Skeletal muscle tissue (tissue), 4 donors: ENCODE measurements around the gene C17orf78. TPM values are rescaled to one million over a fixed set of nuclear protein-coding genes. Genes with fewer than 3 reads are reported as not detected.
A peak's percentile ranks its signal among the peaks of the same experiment; 100 is the strongest.

ENCODE experiments used
- H3K27ac ChIP-seq: one replicate; pipeline ENCODE4 v1.7.0; 2013; ENCODE audit warnings: mild to moderate bottlenecking, low read depth, low read length, inconsistent platforms
- H3K27me3 ChIP-seq, 3 donors: one replicate each; pipeline ENCODE4 v1.7.0; 2013; ENCODE audit warnings: low read length in 3 of 3; ENCODE audit not compliant: control insufficient read depth in 3 of 3, insufficient read depth in 3 of 3
- H3K36me3 ChIP-seq, 3 donors: one replicate each; pipeline ENCODE4 v1.7.0; 2013; ENCODE audit warnings: low read length in 3 of 3; ENCODE audit not compliant: control insufficient read depth in 3 of 3, insufficient read depth in 3 of 3
- H3K4me1 ChIP-seq, 3 donors: one replicate each; pipeline ENCODE4 v1.7.0; 2013; ENCODE audit warnings: low read length in 3 of 3, mild to moderate bottlenecking in 3 of 3; ENCODE audit not compliant: control insufficient read depth in 3 of 3, insufficient read depth in 3 of 3
- H3K4me3 ChIP-seq, 3 donors: one replicate each; pipeline ENCODE4 v1.7.0; 2013; ENCODE audit warnings: low read length in 3 of 3
- H3K9ac ChIP-seq, 3 donors: one replicate each; pipeline ENCODE4 v1.7.0; 2013; ENCODE audit warnings: low read length in 3 of 3, mild to moderate bottlenecking in 3 of 3, moderate library complexity in 2 of 3, low read depth in 1 of 3
- H3K9me3 ChIP-seq, 3 donors: one replicate each; pipeline ENCODE4 v1.7.0; 2013; ENCODE audit warnings: low read length in 3 of 3; ENCODE audit not compliant: control insufficient read depth in 3 of 3
- total RNA-seq: library from RNA; depleted of rRNA; stranded (reverse); fragments of >200 nt; gene quantifications from one replicate; pipeline ENCODE4 v1.2.3, GENCODE V29; 2014
- donor health status: Osteomylitis.

C17orf78 gene
- total RNA-seq, 1 donor from 2014 or later, result not detected

DNA sequence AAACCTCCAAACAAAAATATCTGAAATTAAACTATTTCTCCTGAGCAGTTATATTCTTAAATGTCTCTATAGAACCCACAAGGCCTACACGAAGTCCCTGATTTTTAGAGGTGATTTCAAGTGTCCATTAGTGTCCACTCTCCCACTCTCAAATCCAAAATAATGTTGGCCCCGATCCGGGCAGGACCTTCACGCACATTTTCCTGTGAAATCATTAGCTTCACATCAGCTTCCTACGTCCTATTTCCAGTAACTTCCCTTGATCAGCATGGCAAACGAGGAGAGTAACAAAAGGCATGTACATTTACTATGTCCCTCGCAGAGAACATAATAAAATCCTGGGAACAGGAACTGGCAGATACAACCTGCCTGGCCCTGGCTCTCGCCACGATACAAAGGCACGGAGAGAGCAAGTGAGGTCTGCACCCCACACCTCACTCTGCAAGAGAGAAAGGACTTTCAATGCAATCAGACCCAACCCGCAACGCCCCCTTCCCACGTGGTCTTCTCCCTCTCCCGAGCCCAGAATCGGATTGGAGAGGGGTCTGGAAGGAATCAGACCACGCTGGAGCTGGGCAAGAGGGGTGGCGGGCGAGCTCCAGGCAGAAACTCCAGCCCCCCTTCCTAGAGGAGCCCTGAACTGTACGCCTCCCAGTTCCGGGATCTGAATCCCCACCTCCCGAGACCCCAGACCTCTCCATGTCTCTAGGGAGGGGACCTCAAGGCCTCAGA is 17.5 kb upstream of the C17orf78 start:
- Histone ChIP-seq H3K4me3 (peak overlapping the region; percentile 72 to 85 (median 82)), H3K27me3 (no peaks in the 10 kb centered on the region), H3K36me3 (peaks cover 0 to 3% (median 2%) of the 10 kb centered on the region in 3 donors), H3K9ac (peak overlapping the region; percentile 85 to 96 (median 89)), H3K9me3 (no peaks in the 10 kb centered on the region), H3K27ac (peak overlapping the region; percentile 92), H3K4me1 (peaks cover 12 to 22% (median 17%) of the 10 kb centered on the region in 3 donors)

DNA sequence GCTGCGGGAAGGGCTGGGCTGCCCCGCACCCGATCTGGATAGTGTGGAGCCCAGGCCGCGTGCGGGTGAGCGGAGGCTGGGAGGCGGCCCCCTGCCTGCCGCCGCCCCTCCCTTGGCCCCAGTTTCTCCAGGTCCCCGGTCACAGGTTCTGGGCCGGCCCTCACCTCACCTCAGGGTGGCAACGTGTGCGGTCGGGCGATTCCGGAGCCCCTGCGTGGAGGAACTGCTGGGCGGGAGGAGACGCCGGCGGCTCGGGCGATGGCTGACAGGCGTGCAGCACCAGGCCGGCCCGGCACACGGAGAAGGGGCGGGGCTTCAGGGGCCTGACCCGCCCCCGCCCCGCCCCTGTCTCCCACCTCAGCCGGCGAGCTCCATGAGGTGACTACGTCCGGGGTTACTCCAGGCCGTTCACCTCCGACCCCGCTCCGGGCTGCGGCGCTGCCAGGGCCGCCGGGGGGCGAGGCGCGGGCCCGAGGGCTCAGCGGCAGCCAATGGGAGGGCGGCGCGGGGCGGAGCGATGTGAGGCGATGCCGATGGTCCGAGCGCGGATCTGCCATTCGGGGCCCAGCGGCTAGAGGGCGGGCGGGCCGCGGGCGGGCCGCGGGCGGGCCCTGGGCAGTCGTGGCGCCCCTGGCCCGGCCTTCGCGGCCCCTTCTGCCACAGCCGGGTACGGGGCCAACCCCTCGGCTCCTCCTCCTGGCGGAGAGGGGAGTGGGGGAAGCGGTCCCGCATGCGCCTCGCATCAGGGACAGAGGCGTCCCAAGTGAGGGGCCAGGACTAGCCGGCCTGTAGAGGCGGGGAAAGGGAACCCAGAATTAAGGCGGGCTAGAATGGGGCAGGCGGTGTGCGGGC is 16.7 kb upstream of the C17orf78 start:
- no peaks in the 10 kb centered on the region for H3K27me3 ChIP-seq
- peak overlapping the region; percentile 85 to 96 (median 90) for H3K9ac ChIP-seq
- H3K27ac ChIP-seq, result peak overlapping the region; percentile 92
- H3K4me3 ChIP-seq, result peak overlapping the region; percentile 72 to 87 (median 82)
- no peaks in the 10 kb centered on the region for H3K36me3 ChIP-seq
- peaks cover 12 to 22% (median 17%) of the 10 kb centered on the region in 3 donors for H3K4me1 ChIP-seq
- H3K9me3 ChIP-seq, result no peaks in the 10 kb centered on the region

DNA sequence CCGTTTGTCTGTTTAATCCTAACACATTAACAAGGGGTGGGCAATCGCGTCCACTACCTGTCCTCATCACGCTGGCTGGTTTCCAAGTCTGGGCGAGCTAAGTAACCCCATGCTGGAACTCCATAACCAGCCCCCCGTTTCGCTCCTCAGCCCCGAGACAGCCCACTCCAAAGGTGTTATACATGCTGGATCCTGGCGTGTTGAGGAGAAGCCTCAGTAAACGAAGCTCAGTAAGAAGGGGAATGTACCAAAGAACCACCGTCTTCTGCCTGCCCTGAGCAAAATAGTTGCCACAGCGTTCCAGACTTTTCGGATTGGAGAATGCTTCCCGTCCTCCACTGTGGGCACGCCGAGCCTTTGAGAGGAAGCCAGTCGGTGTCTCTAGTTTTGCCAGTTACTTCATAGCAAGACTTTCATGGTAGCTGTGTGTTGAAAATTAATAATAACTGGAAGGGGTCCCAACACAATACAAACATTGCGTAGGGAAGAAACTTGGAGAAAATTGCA is 16.1 kb upstream of the C17orf78 start:
- H3K27ac ChIP-seq, result peak overlapping the region; percentile 88
- no peaks in the 10 kb centered on the region for H3K36me3 ChIP-seq
- H3K4me3 ChIP-seq, result peak overlapping the region; percentile 72 to 87 (median 73)
- peak overlapping the region; percentile 72 to 96 (median 90) for H3K9ac ChIP-seq
- H3K27me3 ChIP-seq, result no peaks in the 10 kb centered on the region
- no peaks in the 10 kb centered on the region for H3K9me3 ChIP-seq
- H3K4me1 ChIP-seq, result peaks cover 12 to 22% (median 17%) of the 10 kb centered on the region in 3 donors

DNA sequence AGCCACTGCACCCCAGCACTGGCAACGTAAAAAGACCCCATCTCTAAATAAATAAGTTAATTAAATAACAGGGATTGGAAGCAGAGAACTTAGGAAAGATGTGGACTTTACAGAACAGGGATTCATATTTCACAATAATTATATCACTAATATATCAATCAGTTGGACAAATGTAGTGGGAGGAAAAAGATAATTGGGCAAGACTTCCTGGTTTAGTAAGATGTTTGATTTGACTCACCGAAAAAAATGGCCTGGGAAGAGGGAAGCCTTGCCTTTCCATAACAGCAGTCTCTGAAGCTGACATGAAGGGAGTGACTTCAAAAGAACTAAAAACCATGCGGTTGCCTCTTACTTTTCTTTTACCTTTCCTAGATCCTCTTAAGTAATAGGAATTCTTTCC is 15.2 kb upstream of the C17orf78 start:
- no peaks in the 10 kb centered on the region for H3K36me3 ChIP-seq
- H3K4me1 ChIP-seq, result peaks cover 12 to 22% (median 17%) of the 10 kb centered on the region in 3 donors
- no peak overlapping the region for H3K27ac ChIP-seq
- no peak overlapping the region for H3K4me3 ChIP-seq
- no peaks in the 10 kb centered on the region for H3K27me3 ChIP-seq
- no peaks in the 10 kb centered on the region for H3K9me3 ChIP-seq
- no peak overlapping the region for H3K9ac ChIP-seq

DNA sequence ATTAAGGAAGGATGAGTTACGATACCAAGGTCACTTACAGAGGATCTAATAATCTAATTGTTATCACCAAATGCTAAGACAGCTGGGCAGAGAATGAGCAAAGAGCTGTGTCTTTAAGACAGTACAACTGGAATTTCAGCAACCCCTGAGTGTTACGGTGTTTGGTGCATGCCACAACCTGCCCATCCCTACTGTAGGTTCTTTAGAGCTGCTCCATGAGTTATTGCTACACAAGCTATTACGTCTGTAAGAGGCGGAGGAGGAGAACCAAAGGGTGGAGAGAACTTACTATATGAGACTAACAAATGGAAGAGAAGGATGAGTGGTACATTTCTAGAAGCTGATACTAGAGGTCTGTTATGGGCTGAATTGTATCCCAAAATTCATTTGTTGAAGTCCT is 14.2 kb upstream of the C17orf78 start:
- Histone ChIP-seq H3K27ac (no peak overlapping the region), H3K9ac (no peak overlapping the region), H3K27me3 (no peaks in the 10 kb centered on the region), H3K4me3 (no peak overlapping the region), H3K4me1 (peaks cover 12 to 22% (median 17%) of the 10 kb centered on the region in 3 donors), H3K36me3 (no peaks in the 10 kb centered on the region), H3K9me3 (no peaks in the 10 kb centered on the region)

DNA sequence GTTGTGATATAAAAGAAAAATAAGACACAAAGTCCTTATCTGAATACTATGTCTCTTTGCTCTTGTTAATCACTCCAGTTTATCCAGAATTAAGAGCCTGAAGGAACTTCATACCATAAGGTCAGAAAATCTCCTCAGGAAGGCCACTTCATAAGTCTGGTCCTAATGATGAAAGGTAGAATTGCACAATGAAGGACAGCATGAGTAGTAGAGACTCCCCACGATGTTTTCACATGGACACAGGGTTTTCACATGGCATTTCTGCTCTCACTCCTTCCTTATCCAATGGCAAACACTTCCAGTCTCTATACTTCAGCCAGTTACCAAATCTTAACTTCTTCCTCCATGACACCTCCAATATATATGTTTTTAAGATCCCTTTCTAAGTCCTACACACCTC is 10.2 kb upstream of the C17orf78 start:
- Histone ChIP-seq H3K9me3 (no peaks in the 10 kb centered on the region), H3K36me3 (no peaks in the 10 kb centered on the region), H3K9ac (no peak overlapping the region), H3K4me1 (no peaks in the 10 kb centered on the region), H3K27me3 (no peaks in the 10 kb centered on the region), H3K27ac (no peak overlapping the region), H3K4me3 (no peak overlapping the region)

DNA sequence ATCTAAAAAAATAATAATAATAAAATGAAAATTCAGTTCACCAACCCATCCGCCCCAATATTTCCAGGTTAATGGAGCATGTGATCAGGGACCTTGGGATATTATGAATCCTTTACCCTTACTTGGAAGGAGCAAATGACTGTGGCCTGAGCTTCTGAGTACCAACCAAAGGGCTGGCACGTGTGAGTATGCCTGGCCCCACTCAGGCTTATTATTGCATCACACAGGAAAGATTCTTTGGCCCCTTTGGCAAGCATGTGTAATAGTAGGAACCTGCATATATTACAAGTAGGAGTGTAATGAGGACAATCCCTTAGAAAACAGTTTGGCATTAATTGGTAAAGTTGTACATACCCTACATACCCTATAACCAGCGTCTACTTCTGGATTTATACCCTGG is 7.2 kb upstream of the C17orf78 start:
- Histone ChIP-seq H3K36me3 (no peaks in the 10 kb centered on the region), H3K4me3 (no peak overlapping the region), H3K27me3 (no peaks in the 10 kb centered on the region), H3K27ac (no peak overlapping the region), H3K9me3 (no peaks in the 10 kb centered on the region), H3K4me1 (no peaks in the 10 kb centered on the region), H3K9ac (no peak overlapping the region)

DNA sequence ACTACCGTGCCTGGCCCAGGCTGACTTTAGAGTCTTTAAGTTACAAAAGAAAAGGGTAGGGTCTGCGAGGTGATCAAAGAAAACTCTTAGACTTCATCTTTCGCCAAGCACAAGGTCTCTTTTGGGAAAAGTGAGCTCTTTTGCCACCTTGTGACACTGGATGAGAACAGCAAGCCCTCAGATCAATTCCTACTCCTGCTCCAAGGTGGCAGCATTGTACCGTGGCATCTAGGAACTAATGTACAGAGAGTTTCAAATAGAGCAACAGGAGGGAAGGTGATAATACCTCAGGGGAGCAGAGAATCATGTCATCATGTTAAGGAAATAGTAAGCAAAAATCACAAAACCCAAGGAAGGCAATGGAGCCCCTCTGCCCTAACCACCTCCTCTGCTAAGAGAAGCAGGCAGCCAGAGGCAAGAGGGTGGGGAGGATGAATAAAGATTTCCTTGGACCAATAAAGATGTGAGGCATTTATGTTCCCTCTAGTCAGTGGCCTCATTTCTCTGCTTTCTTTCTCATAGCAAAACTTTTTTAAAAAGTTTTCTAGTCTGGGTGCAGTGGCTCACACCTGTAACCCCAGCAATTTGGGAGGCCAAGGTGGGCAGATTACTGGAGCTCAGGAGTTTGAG is 2.1 kb upstream of the C17orf78 start:
- Histone ChIP-seq H3K27ac (no peak overlapping the region), H3K9ac (peak overlapping the region in 1 of 3 donors; percentile 17), H3K36me3 (no peaks in the 10 kb centered on the region), H3K4me1 (no peaks in the 10 kb centered on the region), H3K27me3 (no peaks in the 10 kb centered on the region), H3K4me3 (no peak overlapping the region), H3K9me3 (no peaks in the 10 kb centered on the region)

DNA sequence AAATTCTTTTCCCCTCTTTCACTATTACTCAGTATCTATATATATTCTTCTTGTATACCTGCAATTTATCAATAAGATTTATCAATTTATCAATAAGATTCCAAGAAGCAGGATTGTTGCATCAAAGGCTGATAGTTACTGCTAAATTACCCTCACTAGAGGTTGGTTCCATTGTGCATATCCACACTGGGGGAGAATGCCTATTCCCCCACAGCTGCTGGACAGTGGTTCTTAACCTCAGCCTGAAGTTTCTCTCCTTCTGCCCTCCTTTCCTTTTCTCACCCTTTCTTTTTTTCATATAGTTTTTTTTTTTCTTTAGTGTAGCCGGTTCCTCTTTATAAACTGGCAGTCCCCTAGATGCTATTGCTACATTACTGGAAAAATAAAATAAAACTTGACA is 6.3 kb downstream of the C17orf78 start:
- H3K4me3 ChIP-seq, result no peak overlapping the region
- no peaks in the 10 kb centered on the region for H3K4me1 ChIP-seq
- no peaks in the 10 kb centered on the region for H3K9me3 ChIP-seq
- H3K9ac ChIP-seq, result no peak overlapping the region
- H3K27ac ChIP-seq, result no peak overlapping the region
- no peaks in the 10 kb centered on the region for H3K27me3 ChIP-seq
- no peaks in the 10 kb centered on the region for H3K36me3 ChIP-seq
